ENCODE measurements around the gene TMEM218. TPM values are rescaled to one million over a fixed set of nuclear protein-coding genes. Genes with fewer than 3 reads are reported as not detected.
A peak's percentile ranks its signal among the peaks of the same experiment; 100 is the strongest.

TMEM218 gene
- total RNA-seq, 1 donor from 2014 or later = 12.8 TPM

- H3K4me3 ChIP-seq = no peak overlapping the region
- no peak overlapping the region for H3K27ac ChIP-seq
- peak in 1 of 2 donors; percentile 79 for DNase-seq (ENCODE audit: extremely low spot score in 2 of 2)
- intact Hi-C loops (cut with DNase I) = loop anchor here (10.0 kb wide), 1 partner anchor 320 kb away; no protein-coding TSS in a partner anchor
- no peaks in the 10 kb centered on the region for H3K36me3 ChIP-seq
- H3K9me3 ChIP-seq = no peaks in the 10 kb centered on the region
- TF ChIP-seq CTCF (IDR thresholded peaks at IDR 0.05) (no peak), POLR2AphosphoS5 (IDR thresholded peaks at IDR 0.05; ENCODE audit: insufficient read depth in 1 of 2, low read depth in 1 of 2) (no peak), POLR2A (IDR thresholded peaks at IDR 0.05) (no peak)
- peaks cover 20% of the 10 kb centered on the region for H3K4me1 ChIP-seq
- H3K27me3 ChIP-seq = no peaks in the 10 kb centered on the region
Measured at GRCh38 chr11:125084761-125085231, 26.6 kb downstream of the TMEM218 start.

- TF ChIP-seq POLR2A (IDR thresholded peaks at IDR 0.05) (no peak), CTCF (IDR thresholded peaks at IDR 0.05) (no peak), POLR2AphosphoS5 (IDR thresholded peaks at IDR 0.05; ENCODE audit: insufficient read depth in 1 of 2, low read depth in 1 of 2) (no peak)
- DNase-seq (ENCODE audit: extremely low spot score in 2 of 2) = peak in 1 of 2 donors; percentile 79
- Histone ChIP-seq H3K4me3 (no peak overlapping the region), H3K4me1 (peaks cover 20% of the 10 kb centered on the region), H3K36me3 (no peaks in the 10 kb centered on the region), H3K27me3 (no peaks in the 10 kb centered on the region), H3K27ac (no peak overlapping the region), H3K9me3 (no peaks in the 10 kb centered on the region)
- intact Hi-C loops (cut with DNase I) = loop anchor here (10.0 kb wide), 1 partner anchor 321 kb away; no protein-coding TSS in a partner anchor
Measured at GRCh38 chr11:125084057-125084416, 27.4 kb downstream of the TMEM218 start.

- TF ChIP-seq POLR2AphosphoS5 (IDR thresholded peaks at IDR 0.05; ENCODE audit: insufficient read depth in 1 of 2, low read depth in 1 of 2) (no peak), CTCF (IDR thresholded peaks at IDR 0.05) (no peak), POLR2A (IDR thresholded peaks at IDR 0.05) (no peak)
- no peaks in the 10 kb centered on the region for H3K9me3 ChIP-seq
- peak; percentile 72 to 91 for DNase-seq (ENCODE audit: extremely low spot score in 2 of 2)
Measured at GRCh38 chr11:125083312-125084056, 27.9 kb downstream of the TMEM218 start.

GRCh38 chr11:125082611-125083311 lies 28.7 kb downstream of the TMEM218 start:
- no peak overlapping the region for H3K4me3 ChIP-seq
- no peaks in the 10 kb centered on the region for H3K36me3 ChIP-seq
- intact Hi-C loops (cut with DNase I) = loop anchor here (10.0 kb wide), 1 partner anchor 322 kb away; no protein-coding TSS in a partner anchor
- no peaks in the 10 kb centered on the region for H3K27me3 ChIP-seq
- peak; percentile 81 to 95 for DNase-seq (ENCODE audit: extremely low spot score in 2 of 2)
- H3K4me1 ChIP-seq = peaks cover 20% of the 10 kb centered on the region
- H3K27ac ChIP-seq = peak overlapping the region; percentile 17
- TF ChIP-seq CTCF (IDR thresholded peaks at IDR 0.05) (no peak), POLR2A (IDR thresholded peaks at IDR 0.05) (no peak), POLR2AphosphoS5 (IDR thresholded peaks at IDR 0.05; ENCODE audit: insufficient read depth in 1 of 2, low read depth in 1 of 2) (peak; percentile 25 to 64)
- no peaks in the 10 kb centered on the region for H3K9me3 ChIP-seq

More at GRCh38 chr11:125083312-125084056, 27.9 kb downstream of the TMEM218 start:
- no peak overlapping the region for H3K4me3 ChIP-seq
- H3K36me3 ChIP-seq = no peaks in the 10 kb centered on the region
- H3K27me3 ChIP-seq = no peaks in the 10 kb centered on the region
- intact Hi-C loops (cut with DNase I) = loop anchor here (10.0 kb wide), 1 partner anchor 321 kb away; no protein-coding TSS in a partner anchor
- peaks cover 20% of the 10 kb centered on the region for H3K4me1 ChIP-seq
- H3K27ac ChIP-seq = peak overlapping the region; percentile 17
